IMR-90 (cell line): ENCODE measurements around the gene PCDHGA6. TPM values are rescaled to one million over a fixed set of nuclear protein-coding genes. Genes with fewer than 3 reads are reported as not detected.
"Not testable (repeated sequence)": the region's sequence is repeated elsewhere in the genome, so short reads cannot be mapped to it uniquely, and the experiment has no call there.

ENCODE experiments used
- ATAC-seq: fragments of 200-7000 bp; cut with Tn5 transposase; 2 replicates; pipeline ENCODE4 v1.9.1; 2020; ENCODE audit warnings: low read depth, mild to moderate bottlenecking, moderate library complexity
- BruUV-seq: library from RNA; stranded (reverse); fragments of 400-500 nt; replicated peaks from 2 replicates; lab custom pipeline; 2021; lab: Mats Ljungman, UMichigan
- CTCF ChIA-PET: fragments of 300-600 bp; formaldehyde crosslinking; extraction: SDS; loops from one replicate; lab custom pipeline; 2021; ENCODE audit warnings: antibody characterized with exemption; lab: Yijun Ruan, JAX
- POLR2A ChIA-PET: fragments of 300-600 bp; sonication (Branson Sonifier 250); formaldehyde crosslinking; loops from one replicate; lab custom pipeline; 2022; ENCODE audit warnings: antibody characterized with exemption; ENCODE audit not compliant: unreplicated experiment; lab: Charles Lee
- DNase-seq: peaks from one replicate; pipeline ENCODE4 v3.0.0; 2013
- H2AFZ ChIP-seq: replicated peaks from 2 replicates; pipeline ENCODE3; 2013; ENCODE audit warnings: low read length, mild to moderate bottlenecking; ENCODE audit not compliant: poor library complexity
- H2AK5ac ChIP-seq: 2 replicates; pipeline ENCODE4 v1.6.1; 2013; ENCODE audit warnings: low read depth, low read length, inconsistent platforms
- H2AK9ac ChIP-seq: replicated peaks from 2 replicates; pipeline ENCODE3; 2013; ENCODE audit warnings: mild to moderate bottlenecking, low read depth, low read length, moderate library complexity; ENCODE audit not compliant: poor library complexity
- H2BK120ac ChIP-seq: 2 replicates; pipeline ENCODE4 v1.6.1; 2013; ENCODE audit warnings: low read depth, low read length, inconsistent platforms
- H2BK15ac ChIP-seq: 3 replicates; pipeline ENCODE4 v1.6.1; 2013; ENCODE audit warnings: low read depth, low read length, inconsistent platforms
- H2BK20ac ChIP-seq: 2 replicates; pipeline ENCODE4 v1.6.1; 2013; ENCODE audit warnings: low read depth, mild to moderate bottlenecking, inconsistent platforms, low read length, moderate library complexity
- H2BK5ac ChIP-seq: 2 replicates; pipeline ENCODE4 v1.6.1; 2013; ENCODE audit warnings: mild to moderate bottlenecking, low read depth, low read length, inconsistent platforms; ENCODE audit not compliant: poor library complexity, severe bottlenecking
- H3K14ac ChIP-seq: replicated peaks from 2 replicates; pipeline ENCODE4 v1.6.1; 2013; ENCODE audit warnings: low read depth, low read length, inconsistent platforms
- H3K18ac ChIP-seq: 2 replicates; pipeline ENCODE4 v1.6.1; 2013; ENCODE audit warnings: low read depth, low read length, control low read depth
- H3K23ac ChIP-seq: 2 replicates; pipeline ENCODE4 v1.6.1; 2013; ENCODE audit warnings: low read depth, low read length, inconsistent platforms
- H3K27ac ChIP-seq: 2 replicates; pipeline ENCODE4 v1.5.1; 2013; ENCODE audit warnings: mild to moderate bottlenecking, control low read depth, low read length; ENCODE audit not compliant: insufficient read depth
- H3K27me3 ChIP-seq: 2 replicates; pipeline ENCODE4 v1.6.1; 2013; ENCODE audit warnings: low read length; ENCODE audit not compliant: control insufficient read depth, insufficient read depth
- H3K36me3 ChIP-seq: 2 replicates; pipeline ENCODE4 v1.6.1; 2013; ENCODE audit warnings: low read length, mixed read lengths; ENCODE audit not compliant: control insufficient read depth, insufficient read depth
- H3K4ac ChIP-seq: 2 replicates; pipeline ENCODE4 v1.6.1; 2013; ENCODE audit warnings: low read depth, low read length, inconsistent platforms
- H3K4me1 ChIP-seq: 2 replicates; pipeline ENCODE4 v1.6.1; 2013; ENCODE audit warnings: low read length, mixed read lengths; ENCODE audit not compliant: control insufficient read depth, insufficient read depth
- H3K4me2 ChIP-seq: 2 replicates; pipeline ENCODE4 v1.6.1; 2013; ENCODE audit warnings: low read depth, mild to moderate bottlenecking, control low read depth, low read length, moderate library complexity
- H3K4me3 ChIP-seq: 2 replicates; pipeline ENCODE4 v1.5.1; 2013; ENCODE audit warnings: low read depth, mild to moderate bottlenecking, control low read depth, low read length, moderate library complexity; ENCODE audit not compliant: insufficient read depth
- H3K56ac ChIP-seq: 2 replicates; pipeline ENCODE4 v1.6.1; 2013; ENCODE audit warnings: low read length, inconsistent platforms; ENCODE audit not compliant: insufficient read depth; ENCODE audit errors: extremely low read depth
- H3K79me1 ChIP-seq, 2 experiments: 2 replicates each; pipeline ENCODE4 v1.6.1; 2013; ENCODE audit warnings: low read length in 2 of 2, inconsistent platforms in 1 of 2, low read depth in 1 of 2
- H3K9ac ChIP-seq: 2 replicates; pipeline ENCODE4 v1.6.1; 2013; ENCODE audit warnings: low read depth, low read length, control low read depth
- H3K9me1 ChIP-seq: 2 replicates; pipeline ENCODE4 v1.6.1; 2013; ENCODE audit warnings: low read length, inconsistent platforms; ENCODE audit not compliant: insufficient read depth
- H3K9me3 ChIP-seq: 2 replicates; pipeline ENCODE4 v1.6.1; 2013; ENCODE audit warnings: low read length; ENCODE audit not compliant: control insufficient read depth, insufficient read depth
- H4K20me1 ChIP-seq: 2 replicates; pipeline ENCODE4 v1.6.1; 2013; ENCODE audit warnings: low read length, inconsistent platforms; ENCODE audit not compliant: insufficient read depth
- H4K5ac ChIP-seq: 2 replicates; pipeline ENCODE4 v1.6.1; 2013; ENCODE audit warnings: mild to moderate bottlenecking, low read depth, low read length, control low read depth
- H4K8ac ChIP-seq, 2 experiments: 2 replicates each; pipeline ENCODE4 v1.6.1; 2013; ENCODE audit warnings: low read depth in 2 of 2, low read length in 2 of 2, control low read depth in 1 of 2, inconsistent platforms in 1 of 2
- H4K91ac ChIP-seq: 2 replicates; pipeline ENCODE4 v1.6.1; 2013; ENCODE audit warnings: low read depth, low read length, inconsistent platforms; ENCODE audit not compliant: insufficient read depth
- RAD21 ChIP-seq: IDR thresholded peaks from 2 replicates; pipeline ENCODE4 v1.6.1; 2012; ENCODE audit warnings: low read length, improper control_type of control experiment
- WGBS, 2 experiments: methylation state at CpG; one replicate each; pipeline versions ENCODE4 v1.1.5 to v1.1.7; 2013; ENCODE audit warnings: missing lambda C conversion rate in 2 of 2; ENCODE audit not compliant: insufficient read length in 1 of 2; ENCODE audit errors: extremely low coverage in 2 of 2; 5-methylcytosine and 5-hydroxymethylcytosine counted together
- dilution Hi-C: fragments of 300-500 bp; cut with HindIII; formaldehyde crosslinking; loops from one replicate; pipeline ENCODE4 v1.14.3; 2018; ENCODE audit warnings: low sequenced_read_pairs; ENCODE audit not compliant: unreplicated experiment
- in situ Hi-C: fragments of 300-500 bp; cut with MboI; formaldehyde crosslinking; loops from 3 replicates; pipeline ENCODE4 v1.14.3; 2019; ENCODE audit warnings: low sequenced_read_pairs, inconsistent platforms, mixed read lengths
- intact Hi-C: fragments of 100-400 bp; cut with micrococcal nuclease; formaldehyde crosslinking; loops from 2 replicates; pipeline ENCODE4 v1.10.0; 2022
- polyA plus RNA-seq, 3 experiments: library from polyadenylated mRNA; depleted of rRNA; stranded (reverse); fragments of >200 nt; gene quantifications; 2 replicates each; pipeline ENCODE4 v1.2.3, GENCODE V29; 2012; ENCODE audit warnings: low replicate concordance in 1 of 3
- total RNA-seq: library from RNA; depleted of rRNA; stranded (reverse); fragments of >200 nt; gene quantifications from 2 replicates; pipeline ENCODE4 v1.2.3, GENCODE V29; 2012
- TF ChIP-seq, protein P1 (sequence below): conservative IDR thresholded peaks from 2 replicates; pipeline ENCODE4 v1.5.1; 2012; ENCODE audit warnings: mild to moderate bottlenecking, low read depth, low read length, improper control_type of control experiment

The PCDHGA6 gene
- total and polyA plus RNA-seq, 2 of the 4 experiments (the other 2 are of a cell fraction), result 4.1 to 4.7 TPM

DNA sequence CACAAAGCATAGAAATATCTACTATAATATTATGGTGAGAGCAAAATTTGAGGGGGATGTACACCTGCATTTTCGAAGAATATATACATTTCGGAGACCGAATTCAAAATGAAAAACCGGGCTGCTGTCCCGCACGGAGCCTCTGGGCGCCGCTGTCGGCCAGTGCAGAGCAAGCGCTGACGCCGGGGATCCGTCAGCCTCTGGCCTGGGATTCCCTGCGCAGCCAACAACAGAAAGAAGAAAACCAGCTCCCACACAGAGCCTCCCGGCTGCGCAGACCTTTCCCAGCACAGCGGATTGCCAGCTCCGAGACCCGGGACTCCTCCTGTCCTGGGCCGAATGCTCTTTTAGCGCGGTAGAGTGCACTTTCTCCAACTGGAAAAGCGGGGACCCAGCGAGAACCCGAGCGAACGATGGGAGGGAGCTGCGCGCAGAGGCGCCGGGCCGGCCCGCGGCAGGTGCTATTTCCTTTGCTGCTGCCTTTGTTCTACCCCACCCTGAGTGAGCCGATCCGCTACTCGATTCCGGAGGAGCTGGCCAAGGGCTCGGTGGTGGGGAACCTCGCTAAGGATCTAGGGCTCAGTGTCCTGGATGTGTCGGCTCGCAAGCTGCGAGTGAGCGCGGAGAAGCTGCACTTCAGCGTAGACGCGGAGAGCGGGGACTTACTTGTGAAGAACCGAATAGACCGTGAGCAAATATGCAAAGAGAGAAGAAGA lies 34.3 kb downstream of the PCDHGA6 start, which contains the start of gene PCDHGB6:
TSS of gene PCDHGB6 (plus strand) at position 232 of the 716 bp plus-strand sequence. CDS start at position 414, 182 bp downstream.
- H3K9me1 ChIP-seq, H2AK5ac ChIP-seq, H2BK15ac ChIP-seq, H3K4me1 ChIP-seq, H3K56ac ChIP-seq, H3K4me2 ChIP-seq, intact Hi-C loops, H3K14ac ChIP-seq, H4K8ac ChIP-seq, H3K27me3 ChIP-seq, BruUV-seq, H4K20me1 ChIP-seq, H3K18ac ChIP-seq, H3K4ac ChIP-seq, H3K23ac ChIP-seq, H3K27ac ChIP-seq, in situ Hi-C loops, dilution Hi-C loops, H2AFZ ChIP-seq, H2BK5ac ChIP-seq, ATAC-seq, H3K9ac ChIP-seq, H2AK9ac ChIP-seq, H2BK20ac ChIP-seq, H4K91ac ChIP-seq, H2BK120ac ChIP-seq, H4K5ac ChIP-seq: not testable (repeated sequence)
- CTCF ChIA-PET, result interaction anchor here (0.6 to 1.4 kb wide), 6 partner anchors 12 to 156 kb away, joined by 3 to 9 read pairs (median 4); partner anchors contain the start of gene PCDHGA11
- Histone ChIP-seq H3K4me3 (peak within 1 kb of the TSS; percentile 23; the same call in 1 of the 2 replicates), H3K79me1 (peaks cover 9 to 15% of the 10 kb centered on the region in 2 experiments), H3K36me3 (peaks cover 18% of the 10 kb centered on the region), H3K9me3 (peaks cover 60% of the 10 kb centered on the region)
- peak; percentile 38 for TF ChIP-seq RAD21
- TF ChIP-seq, protein P1, sequence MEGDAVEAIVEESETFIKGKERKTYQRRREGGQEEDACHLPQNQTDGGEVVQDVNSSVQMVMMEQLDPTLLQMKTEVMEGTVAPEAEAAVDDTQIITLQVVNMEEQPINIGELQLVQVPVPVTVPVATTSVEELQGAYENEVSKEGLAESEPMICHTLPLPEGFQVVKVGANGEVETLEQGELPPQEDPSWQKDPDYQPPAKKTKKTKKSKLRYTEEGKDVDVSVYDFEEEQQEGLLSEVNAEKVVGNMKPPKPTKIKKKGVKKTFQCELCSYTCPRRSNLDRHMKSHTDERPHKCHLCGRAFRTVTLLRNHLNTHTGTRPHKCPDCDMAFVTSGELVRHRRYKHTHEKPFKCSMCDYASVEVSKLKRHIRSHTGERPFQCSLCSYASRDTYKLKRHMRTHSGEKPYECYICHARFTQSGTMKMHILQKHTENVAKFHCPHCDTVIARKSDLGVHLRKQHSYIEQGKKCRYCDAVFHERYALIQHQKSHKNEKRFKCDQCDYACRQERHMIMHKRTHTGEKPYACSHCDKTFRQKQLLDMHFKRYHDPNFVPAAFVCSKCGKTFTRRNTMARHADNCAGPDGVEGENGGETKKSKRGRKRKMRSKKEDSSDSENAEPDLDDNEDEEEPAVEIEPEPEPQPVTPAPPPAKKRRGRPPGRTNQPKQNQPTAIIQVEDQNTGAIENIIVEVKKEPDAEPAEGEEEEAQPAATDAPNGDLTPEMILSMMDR, result peak; percentile 37
- DNase-seq, result peak; percentile 19
- 12% methylated on average over 12 of the region's 51 CpGs; no CpG with 5 or more reads in 1 of the 2 experiments for WGBS, 2 experiments
- POLR2A ChIA-PET, result interaction anchor here (0.6 to 1.5 kb wide), 2 partner anchors 153 to 189 kb away, joined by 4 to 5 read pairs; no protein-coding TSS in a partner anchor
